HL-60 (cell line): Measurements from ENCODE around the gene WNT4.

Experiments
- CTCF ChIP-seq: IDR thresholded peaks from one replicate; pipeline ENCODE4 v1.5.1; 2011; ENCODE audit warnings: low read length, control low read depth, inconsistent platforms; ENCODE audit not compliant: insufficient read depth
- POLR2AphosphoS5 ChIP-seq: IDR thresholded peaks from 2 replicates; pipeline ENCODE4 v1.6.1; 2012; ENCODE audit warnings: low read depth
- SPI1 ChIP-seq: IDR thresholded peaks from 2 replicates; pipeline ENCODE4 v1.6.1; 2012; ENCODE audit warnings: low read depth, mild to moderate bottlenecking, borderline replicate concordance

GRCh38 chr1:22169816-22170215 is 26.9 kb upstream of the WNT4 start:
- TF ChIP-seq CTCF (no peak), SPI1 (no peak), POLR2AphosphoS5 (no peak)
